ENCODE measurements around the gene PI4KB.

Gene PI4KB

DNA sequence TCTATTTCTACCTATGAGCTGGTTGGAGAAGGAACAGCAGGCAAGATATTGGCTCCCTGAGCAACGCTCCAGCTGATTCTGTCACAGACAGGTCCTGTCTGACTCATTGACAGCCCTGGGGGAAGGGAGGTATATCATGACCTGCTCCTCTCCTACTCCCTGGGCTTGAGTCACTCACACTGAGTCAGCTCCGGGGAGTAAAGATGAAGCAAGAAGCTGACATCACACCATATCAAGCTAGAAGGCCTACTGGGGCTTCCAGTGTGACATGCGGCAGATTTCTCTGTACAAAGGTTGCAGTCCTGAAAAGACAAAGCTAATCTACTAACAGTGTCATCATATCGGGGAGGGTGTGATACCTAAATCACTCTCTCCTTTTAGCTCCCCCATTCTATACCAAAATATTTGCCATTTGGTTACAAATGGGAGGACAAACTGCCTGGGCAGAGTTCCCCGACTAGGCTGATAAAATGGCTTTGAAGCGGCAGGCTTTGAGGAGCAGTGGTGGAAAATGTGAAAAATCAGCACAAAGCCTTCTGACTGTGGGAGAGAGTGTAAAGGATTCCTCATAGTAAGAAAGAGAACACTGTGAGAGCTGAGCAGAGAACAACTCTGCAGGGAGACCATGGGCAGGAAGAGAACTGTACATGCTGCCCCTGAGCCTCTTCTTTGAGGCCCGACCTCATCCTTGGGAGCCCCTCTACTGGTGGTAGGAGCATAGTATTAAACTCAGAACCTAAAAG lies 15.5 kb downstream of the PI4KB start:
- DNase-seq (ENCODE audit: low spot score): peak; percentile 80

DNA sequence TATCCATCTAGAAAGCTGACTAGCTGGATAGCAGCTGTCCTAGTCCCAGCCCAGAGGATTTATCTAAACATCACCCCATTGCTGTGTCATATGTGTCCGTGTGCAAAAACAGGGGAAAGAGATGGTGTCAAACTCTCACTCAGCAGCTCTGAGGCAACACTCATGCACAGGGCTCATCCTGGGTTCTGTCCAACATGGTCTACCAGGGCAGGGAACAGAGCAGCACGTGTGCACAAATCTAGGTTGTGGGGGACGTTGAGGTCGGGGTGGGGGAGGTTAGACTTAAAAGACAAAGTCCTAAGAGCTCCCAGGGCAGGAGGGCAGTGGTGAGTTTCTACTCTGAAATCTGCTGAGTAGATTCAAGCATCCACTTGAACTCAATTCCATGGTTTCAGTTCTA lies 16.2 kb downstream of the PI4KB start:
- DNase-seq (ENCODE audit: low spot score): no peak

DNA sequence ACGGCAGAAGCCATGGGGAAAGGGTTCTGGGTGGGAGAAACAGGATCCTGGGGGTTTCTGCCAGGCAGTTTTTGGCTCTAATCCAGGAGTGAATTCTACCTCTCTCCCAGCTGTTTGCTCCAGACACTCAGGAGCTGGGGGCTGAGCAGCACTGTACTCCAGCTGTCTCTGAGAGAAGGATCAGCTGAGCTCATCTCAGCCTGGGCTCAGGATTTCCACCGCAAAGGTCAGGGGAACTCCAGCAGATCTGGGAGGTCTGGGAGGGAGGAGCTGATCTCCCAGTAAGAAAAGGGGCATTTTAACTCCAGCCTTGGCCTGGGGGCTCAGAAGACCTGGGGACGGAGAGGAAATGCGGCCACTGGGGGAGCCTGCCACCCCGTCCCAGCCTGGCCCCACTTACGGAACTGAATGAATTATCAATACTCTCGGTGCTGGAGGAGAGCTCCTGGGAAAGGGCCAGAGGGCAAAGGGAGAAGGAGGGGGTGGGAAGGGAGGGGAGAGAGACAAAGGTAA lies 17.3 kb downstream of the PI4KB start:
- DNase-seq (ENCODE audit: low spot score): no peak

- peak; percentile 92 for DNase-seq (ENCODE audit: low spot score)
Observed at GRCh38 chr1:151294742-151295462, 32.3 kb downstream of the PI4KB start.

GRCh38 chr1:151293093-151293492 lies 34.1 kb downstream of the PI4KB start:
- DNase-seq (ENCODE audit: low spot score): no peak

DNA sequence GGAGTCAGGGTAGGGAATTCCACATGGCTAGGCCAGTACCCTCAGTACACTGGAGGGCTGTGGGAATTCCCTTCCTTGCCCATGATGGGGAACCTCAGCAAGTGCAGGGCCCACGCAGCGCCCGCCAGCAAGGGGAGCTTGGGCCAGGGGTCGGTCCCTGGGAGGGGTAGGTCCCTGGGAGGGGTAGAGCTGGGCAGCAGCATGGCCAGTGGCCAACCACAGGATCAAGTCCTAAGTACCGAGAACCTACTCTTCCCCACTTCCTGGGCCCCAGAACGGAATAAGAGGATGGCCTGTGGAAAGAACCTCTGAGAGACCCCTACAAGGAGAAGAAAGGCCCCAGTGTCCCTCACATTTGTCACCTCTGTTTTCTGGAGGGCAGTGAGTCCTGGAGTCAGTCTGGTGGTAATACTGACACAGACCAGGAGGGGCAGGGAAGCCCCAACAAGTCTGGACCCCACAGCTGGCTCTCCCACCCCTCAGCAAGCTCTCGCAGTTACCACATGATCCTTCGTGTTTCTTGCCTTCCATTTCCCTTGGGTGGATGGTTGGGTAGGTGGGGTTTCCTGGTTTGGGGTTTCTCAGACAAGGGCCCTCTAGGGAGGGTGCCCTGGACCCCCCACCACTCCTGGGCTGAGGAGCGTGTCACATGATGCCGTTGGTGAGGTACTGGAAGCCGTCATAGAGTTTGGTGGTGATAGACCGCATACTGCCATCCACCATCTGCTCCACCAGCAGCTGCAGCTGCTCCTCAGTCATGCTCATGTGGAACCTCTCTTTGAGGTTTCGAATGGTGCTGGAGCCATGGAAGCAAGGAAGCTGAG lies 34.8 kb downstream of the PI4KB start:
- DNase-seq (ENCODE audit: low spot score): peak; percentile 45

- no peak for DNase-seq (ENCODE audit: low spot score)
Observed at GRCh38 chr1:151290709-151291303, 36.4 kb downstream of the PI4KB start.

- no peak for DNase-seq (ENCODE audit: low spot score)
Observed at GRCh38 chr1:151289991-151290708, 37.1 kb downstream of the PI4KB start.

DNA sequence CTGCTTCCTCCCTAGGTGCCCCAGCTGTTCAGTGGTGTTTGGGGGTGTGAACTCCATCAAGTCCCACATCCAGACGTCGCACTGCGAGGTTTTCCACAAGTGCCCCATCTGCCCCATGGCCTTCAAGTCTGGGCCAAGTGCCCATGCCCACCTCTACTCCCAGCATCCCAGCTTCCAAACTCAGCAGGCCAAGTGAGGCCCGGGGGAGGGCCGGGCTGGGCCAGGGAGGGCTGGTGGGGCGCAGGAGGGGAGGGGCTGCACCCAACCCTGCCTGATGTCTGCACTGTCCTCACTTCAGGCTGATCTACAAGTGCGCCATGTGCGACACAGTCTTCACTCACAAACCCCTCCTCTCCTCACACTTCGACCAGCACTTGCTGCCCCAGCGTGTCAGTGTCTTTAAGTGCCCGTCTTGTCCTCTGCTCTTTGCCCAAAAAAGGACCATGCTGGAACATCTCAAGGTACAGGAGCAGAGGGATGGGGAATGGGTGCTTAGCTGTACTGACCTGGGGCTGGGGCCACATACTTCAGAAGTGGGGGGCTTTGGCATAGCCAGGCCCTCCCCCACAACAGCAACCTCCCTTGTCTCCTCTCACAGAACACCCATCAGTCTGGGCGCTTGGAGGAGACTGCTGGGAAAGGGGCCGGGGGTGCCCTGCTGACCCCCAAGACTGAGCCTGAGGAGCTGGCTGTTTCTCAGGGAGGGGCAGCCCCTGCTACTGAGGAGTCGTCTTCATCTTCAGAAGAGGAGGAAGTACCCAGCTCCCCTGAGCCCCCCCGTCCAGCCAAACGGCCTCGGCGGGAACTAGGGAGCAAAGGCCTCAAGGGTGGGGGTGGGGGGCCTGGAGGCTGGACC lies 37.9 kb downstream of the PI4KB start:
- no peak for DNase-seq (ENCODE audit: low spot score)

DNA sequence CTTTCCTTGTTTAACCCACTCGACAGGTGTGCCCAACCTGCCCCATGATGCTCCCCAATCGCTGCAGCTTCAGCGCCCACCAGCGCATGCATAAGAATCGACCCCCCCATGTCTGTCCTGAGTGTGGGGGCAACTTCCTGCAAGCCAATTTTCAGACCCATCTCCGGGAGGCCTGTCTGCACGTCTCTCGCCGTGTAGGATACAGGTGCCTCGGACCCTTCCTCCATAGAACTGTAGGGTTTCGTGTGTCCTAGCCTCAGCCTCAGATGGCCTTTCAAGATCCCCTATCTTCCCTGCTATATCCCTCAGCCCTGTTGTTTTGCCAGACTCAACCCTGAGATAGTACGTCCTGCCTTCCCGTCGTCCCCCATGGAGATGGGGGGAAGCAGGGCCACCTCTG lies 38.7 kb downstream of the PI4KB start:
- no peak for DNase-seq (ENCODE audit: low spot score)

DNA sequence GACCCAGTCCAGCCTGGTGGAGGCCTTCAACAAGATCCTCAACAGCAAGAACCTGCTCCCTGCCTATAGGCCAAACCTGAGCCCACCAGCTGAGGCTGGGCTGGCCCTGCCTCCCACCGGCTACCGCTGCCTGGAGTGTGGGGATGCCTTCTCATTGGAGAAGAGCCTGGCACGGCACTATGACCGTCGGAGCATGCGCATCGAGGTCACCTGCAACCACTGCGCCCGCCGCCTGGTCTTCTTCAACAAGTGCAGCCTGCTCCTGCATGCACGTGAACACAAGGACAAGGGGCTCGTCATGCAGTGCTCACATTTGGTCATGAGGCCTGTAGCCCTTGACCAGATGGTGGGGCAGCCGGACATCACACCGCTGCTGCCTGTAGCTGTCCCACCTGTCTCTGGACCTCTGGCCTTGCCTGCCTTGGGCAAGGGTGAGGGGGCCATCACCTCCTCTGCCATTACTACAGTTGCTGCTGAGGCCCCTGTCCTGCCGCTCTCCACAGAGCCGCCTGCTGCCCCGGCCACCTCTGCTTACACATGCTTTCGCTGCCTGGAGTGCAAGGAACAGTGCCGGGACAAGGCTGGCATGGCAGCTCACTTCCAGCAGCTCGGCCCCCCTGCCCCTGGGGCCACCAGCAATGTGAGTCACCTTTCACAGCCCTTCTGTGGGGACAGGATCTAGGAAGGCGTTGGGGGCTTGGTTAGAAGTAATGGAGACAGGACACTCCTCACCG lies 39.3 kb downstream of the PI4KB start:
- no peak for DNase-seq (ENCODE audit: low spot score)

- DNase-seq (ENCODE audit: low spot score): no peak
Observed at GRCh38 chr1:151287341-151287699, 39.9 kb downstream of the PI4KB start.

DNA sequence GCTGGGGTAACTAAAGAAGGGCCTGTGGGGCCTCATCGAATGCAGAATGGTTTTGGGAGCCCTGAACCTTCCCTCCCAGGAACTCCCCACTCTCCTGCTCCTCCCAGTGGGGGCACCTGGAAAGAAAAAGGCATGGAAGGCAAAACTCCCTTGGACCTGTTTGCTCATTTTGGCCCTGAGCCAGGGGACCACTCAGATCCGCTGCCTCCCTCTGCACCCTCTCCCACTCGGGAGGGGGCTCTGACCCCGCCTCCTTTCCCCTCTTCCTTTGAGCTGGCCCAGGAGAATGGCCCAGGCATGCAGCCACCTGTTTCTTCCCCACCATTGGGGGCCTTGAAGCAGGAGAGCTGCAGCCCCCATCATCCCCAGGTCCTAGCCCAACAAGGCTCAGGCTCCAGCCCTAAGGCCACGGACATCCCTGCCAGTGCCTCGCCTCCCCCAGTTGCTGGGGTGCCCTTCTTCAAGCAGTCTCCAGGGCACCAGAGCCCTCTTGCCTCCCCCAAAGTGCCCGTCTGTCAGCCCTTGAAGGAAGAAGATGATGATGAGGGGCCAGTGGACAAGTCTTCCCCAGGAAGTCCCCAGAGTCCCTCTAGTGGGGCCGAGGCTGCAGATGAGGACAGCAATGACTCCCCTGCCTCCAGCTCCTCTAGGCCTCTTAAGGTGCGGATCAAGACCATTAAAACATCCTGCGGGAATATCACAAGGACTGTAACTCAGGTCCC lies 40.4 kb downstream of the PI4KB start:
- no peak for DNase-seq (ENCODE audit: low spot score)

DNA sequence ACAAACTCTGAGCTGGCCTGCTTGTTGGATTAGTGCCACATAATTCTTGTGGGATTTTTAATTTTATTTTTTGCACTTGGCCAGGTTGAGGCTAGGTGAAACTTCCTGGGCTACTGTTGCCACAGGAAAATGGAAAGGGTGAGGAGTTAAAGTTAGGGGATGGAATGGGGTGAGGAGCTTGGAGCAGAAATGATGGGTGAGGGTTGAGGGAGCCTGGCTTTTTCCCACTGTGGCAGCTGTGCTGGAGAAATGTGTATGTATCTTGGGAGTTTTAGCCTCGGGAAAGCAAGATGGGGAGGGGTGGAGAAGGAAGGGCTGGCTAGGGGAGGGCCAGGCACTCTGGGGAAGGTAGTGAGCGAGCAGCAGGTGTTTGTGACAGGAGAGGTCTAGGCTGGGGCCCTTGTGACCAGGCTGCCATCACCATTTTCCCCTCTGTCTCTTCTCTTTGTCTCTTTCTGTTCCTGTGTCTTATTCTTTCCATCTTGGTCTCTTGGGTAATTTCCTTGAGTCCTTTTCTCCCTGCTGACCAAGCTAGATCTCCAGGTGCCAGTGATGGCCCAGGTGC lies 43.1 kb downstream of the PI4KB start:
- no peak for DNase-seq (ENCODE audit: low spot score)

DNA sequence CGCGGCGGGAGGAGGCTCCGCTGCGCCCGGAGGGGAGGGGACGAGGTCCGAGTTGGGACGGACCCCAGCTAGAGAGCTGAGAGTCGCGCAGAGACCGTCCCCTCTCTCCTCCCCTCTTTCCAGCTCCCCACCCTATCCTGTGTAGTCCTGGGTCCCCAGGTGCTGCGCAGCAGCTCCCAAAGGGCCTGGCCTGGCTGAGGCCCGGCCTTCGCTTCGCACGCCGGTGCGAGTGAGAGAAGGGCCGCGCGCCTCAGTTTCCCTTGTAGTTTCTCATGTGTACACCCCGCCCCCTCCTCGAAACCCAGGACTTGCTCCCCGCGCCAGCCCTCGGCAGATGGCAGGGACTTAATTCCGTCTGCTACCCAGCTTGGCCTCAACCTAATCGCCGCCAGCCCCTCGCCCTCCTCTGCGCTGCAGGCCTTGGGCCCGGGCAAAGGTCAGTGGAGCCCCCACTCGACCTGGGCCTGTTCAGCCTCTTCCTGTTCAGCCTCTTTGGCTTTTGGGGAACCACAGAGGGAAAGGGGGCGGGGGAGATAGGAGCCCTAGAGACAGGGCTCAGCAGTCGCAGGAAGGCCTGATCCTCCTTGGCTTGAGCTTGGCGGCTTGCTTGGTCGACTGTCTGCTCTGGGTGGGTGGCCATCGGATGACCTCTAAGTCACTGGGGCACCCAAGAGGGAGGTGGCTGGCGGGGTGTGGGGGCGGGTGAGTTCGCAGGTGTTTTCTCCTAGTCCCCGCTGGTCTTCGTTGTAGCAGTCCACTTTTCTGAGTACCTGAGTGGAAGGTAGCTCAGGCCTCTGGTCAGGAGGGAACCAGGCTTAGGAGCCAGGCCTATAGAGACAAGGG lies 44.1 kb downstream of the PI4KB start:
- peak; percentile 45 for DNase-seq (ENCODE audit: low spot score)

DNA sequence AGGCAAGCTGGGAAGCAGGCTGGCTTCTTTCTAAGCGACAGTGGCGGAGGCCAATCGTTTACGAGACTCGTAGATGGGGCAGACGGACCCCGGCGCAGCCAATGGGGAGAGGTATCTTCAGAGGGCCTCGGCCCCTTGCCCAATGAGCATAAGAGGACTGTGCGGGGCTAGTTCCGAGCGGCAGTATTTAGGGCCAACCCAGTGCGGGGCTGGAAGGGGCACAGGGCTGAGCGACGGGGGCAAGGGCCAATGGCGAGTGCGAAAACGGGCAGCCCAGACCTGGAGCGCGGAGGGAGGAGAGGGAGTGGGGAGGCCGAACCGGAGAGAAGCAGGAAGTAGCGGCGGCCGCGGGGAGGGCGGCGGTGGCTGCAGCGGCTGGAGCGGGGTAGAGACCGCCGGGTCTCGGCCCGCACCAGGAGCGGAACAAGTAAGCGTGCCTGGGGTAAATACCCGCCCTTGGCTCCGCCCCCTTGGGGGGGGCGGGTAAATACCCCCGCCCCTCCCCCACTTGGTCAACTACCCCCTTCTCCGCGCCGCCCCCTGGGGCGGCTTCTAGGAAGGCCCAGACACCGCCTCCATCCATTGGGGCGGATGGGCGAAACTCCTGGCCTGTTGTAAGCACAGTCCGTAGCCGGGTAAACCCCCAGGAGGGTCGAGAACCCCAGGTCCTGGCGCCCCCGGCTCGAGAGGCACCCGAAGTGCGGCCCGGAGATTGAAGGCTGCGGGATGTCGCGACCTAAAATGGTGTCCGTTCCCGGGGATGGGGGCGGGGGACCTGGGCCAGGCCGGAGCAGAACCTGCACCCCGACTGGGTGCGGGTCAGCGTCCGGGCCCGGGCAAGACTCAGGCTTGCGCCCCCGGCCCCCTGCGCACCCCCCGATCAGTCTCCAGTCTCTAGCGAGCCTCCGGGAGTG lies 45.0 kb downstream of the PI4KB start, which contains the start of gene ZNF687:
Gene ZNF687, plus strand, starts transcription at position 331 of the 914 bp plus-strand sequence. CDS start 3,993 bp downstream, outside the sequence.
- DNase-seq (ENCODE audit: low spot score): peak; percentile 100
